ENCODE results near the gene PVALEF.

The PVALEF gene

DNA sequence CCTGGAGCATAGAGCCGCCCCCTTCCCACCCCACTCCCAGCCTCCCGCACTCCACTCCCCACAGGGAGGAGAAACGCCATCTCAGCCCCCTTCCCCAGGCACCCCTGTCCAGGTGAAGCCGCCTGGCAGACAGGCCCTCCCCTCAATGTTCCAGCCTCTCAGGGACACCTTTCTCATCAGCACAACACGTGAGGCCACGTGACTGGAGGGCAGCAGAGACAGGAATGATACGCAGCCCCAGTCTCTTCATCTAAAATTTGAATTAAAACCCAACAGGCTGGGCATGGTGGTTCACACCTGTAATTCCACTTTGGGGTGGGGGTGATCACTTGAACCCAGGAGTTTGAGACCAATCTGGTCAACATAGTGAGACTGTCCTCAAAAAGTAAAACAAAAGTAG lies 20.9 kb downstream of the PVALEF start:
- no peak for DNase-seq

DNA sequence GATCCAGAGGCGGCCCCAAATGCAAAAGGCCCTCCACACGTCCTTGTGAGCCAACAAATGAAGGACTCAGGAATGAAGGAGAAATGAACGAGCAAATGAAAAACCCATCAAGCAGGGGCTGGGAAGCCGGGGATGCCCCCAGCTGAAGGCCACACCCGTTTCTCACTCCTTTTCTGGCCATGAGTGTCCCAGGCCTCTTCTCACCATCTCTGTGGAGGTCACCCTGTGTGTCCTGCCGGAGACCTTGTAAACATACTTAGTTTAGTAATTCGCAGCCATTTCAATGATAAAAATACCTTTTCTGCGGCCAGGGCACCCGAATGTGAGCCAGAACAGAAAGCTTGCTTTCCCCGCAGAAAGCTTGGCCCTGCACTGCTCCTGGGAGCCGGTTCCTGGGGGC lies 21.8 kb downstream of the PVALEF start:
- no peak for DNase-seq

DNA sequence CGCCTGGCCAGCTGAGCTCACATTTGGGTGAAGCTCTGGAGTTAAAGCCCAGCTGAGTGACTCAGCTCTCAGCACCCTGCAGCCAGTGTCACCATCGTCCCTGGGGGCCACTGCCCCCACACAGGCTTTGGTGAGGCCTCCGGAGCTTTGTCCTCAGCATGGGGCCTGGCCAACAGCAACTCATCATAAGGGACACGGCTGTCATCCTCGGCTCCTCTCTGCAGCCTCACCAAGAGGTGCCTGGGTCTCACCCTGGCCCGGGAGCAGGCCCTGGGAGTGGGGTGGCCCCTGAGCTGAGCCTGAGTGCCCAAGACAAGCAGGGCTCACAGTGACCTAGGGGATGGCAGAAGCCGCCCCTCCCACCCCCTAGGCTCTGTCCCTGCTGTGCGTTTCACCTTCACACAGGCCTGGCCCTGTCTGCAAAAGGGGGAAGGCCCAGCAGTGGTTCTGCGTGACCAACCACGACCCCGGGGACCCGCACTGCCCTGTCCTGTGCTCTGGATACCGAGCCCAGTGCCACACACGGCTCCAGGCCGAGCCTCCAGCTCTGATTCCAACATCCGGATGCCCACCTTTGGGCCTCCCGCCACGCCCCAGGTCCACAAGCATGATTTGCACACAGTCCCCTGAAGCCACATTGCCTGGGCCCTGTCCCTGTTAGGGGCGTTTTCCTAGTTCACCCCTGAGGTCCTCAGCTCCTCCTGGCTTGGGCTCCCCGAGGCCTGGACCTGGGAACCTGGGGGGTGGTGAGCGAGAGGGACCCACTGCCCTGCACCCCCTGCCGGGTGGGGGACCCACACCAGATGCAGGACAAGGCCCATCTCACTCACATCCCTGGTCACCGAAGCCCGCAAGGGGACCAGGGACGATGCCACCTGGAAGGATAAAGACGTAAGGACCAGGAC lies 22.5 kb downstream of the PVALEF start:
- DNase-seq: no peak

DNA sequence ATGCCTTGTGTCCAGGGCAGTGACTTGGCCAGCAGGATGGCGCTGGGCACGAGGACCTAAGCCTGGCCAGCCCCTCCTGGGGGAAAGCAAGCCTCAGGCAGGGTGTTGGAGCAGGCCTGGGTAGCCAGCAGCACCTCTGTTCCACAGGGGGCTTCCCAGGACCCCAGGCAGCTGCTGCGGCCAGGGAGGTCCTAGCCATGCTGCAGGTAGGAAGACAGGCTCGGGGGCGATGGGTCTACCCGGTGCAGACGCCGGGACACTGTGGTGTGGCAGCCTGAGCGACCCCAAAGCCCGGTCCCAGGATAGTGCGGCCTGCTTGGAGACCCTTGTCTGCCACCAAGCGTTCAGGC lies 23.2 kb downstream of the PVALEF start:
- no peak for DNase-seq

DNA sequence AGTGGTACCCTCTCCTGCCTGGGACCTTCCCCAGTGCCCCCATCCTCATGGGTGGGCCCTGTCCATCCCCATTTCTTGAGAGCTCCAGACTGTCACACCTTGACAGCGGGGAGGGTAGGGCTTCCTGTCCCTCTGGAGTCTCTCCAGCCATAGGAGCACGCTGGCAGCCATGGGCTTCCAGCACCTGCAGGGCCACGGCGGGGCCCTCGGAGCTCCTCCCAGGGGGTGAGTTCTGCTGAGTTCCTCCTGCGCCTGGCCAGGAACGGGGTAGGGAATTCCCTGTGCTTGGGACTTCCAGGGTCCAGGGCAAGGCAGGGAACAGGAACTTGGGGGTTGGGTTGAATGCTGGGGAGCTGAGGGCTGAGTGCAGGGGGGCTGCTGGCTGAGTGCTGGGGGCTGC lies 23.7 kb downstream of the PVALEF start:
- DNase-seq: no peak

DNA sequence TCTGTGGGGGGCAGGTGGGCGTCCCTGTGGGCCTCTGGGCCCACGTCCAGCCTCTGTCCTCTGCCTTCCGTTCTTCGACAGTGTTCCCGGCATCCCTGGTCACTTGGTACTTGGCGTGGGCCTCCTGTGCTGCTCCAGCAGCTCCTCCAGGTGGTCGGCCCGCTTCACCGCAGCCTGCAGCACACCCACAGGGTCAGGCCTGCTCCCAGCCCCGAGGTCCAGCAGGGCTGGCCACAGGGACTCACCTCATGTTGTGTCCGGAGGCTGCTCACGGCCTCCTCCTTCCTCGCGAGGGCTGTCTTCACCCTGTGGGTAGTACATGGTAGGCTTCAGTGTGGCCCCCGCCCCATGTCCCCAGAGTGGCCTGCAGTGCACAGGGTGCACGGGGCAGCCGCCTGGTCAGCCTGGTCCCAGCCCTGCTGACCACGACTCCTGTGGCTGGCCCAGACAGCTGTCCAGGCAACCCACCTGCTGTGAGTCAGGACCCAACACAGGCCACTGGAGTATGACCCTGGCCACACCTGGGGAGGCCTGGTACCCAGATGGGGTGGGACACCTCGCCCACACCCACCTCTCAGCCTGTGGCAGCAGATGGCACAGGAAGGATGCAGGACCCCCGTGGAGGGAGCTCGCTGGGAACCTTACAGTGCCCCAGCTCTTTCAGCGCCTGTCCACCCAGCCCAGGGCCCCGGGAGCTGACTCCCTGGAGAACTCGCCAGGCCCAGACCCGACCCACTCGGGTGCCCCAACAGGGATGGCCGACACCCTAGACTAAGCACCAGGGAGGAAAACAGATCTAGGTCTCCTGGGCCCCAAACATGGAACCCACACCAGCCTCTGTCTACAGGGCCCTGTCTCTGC lies 24.6 kb downstream of the PVALEF start:
- no peak for DNase-seq

DNA sequence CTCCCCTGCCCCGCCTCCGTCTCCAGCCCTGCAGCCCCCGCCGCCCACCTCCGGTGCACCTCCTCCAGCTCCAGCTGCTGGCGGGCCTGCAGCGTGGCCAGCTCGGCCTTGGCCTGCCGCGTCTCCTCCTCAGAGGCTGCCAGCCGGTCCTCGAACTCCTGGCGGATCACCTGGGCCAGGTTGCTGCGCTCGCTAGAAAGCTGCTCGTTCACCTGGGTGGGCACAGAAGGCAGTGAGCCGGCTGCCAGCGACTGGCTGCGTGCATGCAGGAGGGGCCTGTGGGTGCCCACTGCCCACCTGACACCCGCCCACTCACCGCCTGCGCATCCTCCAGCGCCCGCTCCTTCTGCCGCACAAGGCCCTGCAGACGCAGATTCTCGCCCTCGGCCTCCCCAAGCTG lies 25.3 kb downstream of the PVALEF start:
- DNase-seq: no peak

DNA sequence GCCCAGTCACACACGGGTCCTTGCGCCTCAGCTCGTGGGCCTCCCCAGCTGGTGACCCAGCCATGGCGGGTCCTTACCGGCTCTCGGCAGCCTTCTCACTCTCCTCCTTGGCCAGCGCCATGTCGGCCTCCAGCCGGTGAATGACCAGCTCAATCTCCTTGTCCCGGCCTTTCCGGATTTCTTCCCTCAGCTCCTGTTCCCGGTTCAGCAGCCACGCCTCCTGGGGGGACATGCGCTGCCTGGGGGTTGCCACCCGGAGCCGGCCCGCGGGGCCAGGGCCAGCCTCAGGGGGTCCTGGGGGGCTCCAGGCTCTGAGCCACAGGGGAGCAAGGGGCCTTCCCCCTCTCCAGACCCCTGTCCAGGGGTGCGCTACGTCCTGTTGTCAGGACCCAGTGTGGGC lies 25.8 kb downstream of the PVALEF start:
- DNase-seq: no peak

DNA sequence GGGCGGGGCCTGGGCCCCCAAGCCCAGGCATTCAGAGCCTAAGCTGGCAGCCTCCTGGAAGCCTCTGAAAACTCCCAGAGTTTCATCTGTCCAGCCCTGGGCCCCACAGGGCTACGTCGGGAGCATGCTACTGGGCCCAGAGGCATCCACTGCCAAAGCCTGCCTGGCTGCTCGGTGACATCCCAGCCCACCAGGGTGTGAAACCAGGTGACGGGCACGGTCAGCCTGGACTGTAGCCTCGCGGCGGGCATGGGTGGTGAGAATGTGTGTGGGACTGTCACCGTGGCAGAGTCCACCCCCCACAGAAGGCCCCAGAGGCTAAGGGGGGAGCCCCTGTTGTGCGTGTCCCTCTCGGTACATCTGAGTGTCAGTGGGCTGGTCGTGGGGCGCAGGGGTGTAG lies 26.3 kb downstream of the PVALEF start:
- no peak for DNase-seq

DNA sequence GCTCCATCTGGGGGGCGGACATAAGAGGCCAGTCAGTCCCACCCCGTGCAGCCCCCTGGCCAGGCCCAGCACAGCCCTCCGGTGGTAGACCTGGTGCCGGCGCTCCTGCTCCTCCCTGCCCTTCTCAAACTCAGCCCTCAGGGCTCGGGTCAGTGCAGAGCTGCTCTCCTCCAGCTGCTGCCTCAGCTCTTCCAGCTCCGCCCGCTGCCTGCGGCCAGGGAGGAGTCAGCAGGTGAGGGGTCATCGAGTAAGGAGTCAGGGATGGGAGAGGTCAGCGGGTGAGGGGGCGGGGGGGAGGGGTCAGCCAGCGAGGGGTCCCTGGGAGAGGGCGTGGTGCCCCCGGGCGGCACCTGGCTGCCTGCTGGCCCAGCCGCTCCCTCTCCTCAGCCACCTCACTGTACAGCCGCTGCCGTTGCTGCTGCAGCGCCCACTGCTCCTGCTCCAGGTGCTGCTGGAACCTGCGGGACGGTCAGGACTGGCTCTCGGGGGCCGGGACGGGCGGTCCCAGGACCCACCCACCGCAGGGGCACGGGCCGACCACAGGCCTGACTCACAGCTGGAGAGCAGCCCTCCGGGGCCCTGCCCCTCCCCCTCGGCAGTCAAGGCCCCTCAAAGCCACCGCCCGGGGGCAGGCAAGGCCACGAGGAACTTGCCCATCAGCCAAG lies 27.2 kb downstream of the PVALEF start:
- no peak for DNase-seq

DNA sequence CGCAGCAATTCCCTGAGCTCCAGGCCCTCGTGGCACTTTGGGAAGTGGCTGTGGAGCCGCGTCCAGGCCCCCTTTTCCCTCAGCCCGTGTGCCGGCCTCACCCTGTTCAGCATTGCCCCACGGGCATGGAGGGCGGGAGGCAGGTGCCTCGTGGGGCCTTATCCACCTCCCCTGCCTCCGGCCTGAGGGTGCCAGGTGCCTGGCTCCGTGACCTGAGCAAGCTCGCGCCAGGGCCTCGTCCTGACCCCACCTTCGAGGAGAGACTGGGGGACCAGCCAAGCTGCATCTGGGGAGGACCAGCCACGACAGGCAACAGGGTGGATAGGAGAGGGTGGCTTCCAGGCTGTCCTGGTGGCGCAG lies 27.7 kb downstream of the PVALEF start:
- DNase-seq: no peak

DNA sequence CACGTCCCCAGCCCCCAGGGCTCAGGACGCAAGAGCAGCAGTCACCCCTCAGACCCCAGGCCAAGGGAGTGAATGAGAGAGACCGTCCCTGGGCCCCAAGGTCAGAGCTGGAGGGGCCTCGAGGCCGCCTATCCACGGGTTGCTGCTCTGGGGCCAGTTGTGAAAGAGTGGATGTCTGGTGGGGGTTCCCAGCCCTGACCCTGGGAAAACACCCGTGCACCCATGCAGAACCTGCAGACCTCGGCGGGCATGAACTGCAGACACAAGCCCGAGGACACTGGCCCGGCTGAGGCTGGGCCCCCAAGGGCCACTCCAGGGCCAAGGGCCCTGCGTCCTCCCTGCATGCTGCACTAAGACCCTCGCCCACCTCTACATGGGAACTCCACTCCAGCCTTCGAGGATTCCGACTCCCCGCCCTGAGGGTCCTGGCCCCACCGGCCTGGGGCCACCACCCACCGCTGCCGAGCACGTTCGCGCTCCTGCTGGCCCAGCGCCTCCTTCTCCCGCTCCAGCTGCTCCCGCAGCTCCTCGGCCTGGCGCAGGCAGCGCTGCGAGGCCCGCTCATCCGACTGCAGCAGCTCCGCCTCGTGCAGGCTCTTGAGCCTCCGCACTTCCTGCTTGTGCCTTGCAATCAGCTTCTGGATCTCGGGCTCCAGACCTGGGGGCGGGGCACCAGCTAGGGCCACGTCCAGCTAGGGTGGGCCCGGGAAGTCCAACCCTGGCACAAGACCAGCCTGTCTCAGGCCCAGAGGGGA lies 28.3 kb downstream of the PVALEF start:
- no peak for DNase-seq

DNA sequence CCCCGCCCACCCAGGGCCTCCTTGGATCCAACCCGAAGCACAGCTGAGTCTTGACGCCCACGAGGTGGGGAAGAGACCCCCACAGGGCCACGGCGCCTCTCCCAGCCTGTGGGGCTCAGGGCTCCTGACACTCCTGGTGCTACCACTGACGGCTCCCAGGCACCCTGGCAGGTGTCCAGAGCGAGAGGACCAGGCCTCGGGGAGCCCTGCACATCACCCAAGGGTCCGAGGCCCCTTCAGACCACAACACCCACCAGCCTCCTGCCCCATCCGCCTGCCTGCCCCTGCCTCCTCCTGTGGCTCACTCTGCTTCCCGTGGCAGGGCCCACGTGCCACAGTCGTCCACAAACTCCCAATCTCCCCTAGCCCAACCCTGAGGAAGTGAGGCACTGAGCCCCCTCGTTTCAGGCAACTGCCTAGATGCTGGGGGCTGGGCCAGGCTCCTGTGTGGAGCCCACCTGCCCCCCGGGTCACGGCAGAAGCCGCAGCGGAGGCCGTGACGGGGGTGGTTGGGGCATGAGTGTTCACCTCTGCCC lies 29.0 kb downstream of the PVALEF start:
- no peak for DNase-seq

DNA sequence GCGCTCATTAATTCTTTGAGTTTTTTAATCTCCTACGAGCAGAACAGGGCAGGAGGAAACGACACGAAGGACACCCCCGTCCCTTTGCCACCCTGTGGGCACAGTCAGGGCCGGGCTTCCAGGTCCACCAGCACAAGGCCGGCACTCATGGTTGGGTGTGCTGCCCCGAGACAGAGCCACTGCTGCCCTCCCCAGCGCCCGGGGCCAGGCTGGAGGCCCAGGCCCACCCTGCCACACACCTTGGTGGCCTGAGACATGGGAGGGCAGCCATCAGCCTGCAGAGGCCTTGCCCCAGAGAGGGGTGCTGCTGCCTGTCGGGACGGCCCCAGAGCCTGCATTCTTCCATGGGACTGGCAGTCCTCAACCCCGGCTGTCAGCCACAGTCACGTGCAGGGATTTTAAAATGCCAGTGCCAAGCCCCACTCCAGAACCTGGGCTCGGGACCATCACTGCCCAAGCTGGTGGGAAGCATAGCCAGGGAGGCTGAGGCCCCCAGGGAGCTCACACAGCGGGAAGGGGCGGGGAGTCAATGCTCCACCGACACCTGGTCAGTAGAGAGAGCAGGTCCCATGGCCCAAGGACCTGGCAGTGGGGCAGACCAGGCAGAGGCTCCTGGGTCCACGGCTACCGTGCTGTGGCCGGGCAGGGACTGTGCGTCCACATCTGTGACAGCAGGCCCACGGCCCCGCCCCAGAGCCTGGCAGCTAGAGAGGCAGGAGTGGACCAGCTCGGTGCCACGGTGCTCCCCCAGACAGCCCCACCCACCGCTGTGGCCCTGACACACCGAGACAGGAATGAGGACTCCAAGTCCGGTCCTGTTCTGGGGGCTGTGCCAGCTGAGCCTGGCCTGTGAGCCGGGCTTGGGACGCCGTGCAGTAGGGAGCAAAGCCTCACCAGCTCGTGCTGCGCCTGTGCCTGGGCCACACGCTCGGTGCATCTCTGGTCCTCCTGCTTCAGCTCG lies 29.9 kb downstream of the PVALEF start:
- DNase-seq: no peak

DNA sequence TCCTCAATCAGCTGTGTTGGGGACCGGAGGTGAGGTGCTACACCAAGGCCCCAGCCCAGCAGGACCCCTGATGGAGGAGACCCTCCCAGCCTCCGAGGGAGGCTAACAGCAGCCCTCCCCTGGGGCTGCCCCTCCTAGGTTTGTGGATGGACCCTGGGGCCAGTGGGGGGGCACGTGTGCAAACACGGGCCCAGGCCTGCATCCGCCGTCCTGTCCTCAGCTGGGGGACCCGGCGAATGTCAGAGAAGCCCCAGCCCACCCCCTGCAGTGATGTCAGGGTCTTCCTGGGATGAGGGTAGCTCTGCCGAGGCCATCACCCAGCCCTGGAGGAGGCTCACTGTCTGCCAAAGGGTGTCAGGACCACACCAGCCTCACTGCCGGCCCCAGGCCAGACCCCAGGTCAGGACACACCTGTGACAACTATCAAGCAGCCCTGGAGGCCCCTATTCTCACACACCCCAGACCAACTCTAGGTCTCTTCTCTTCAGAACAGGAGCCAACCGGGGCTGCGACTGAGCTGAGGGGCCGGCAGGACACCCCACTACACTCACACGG lies 30.7 kb downstream of the PVALEF start:
- DNase-seq: no peak

DNA sequence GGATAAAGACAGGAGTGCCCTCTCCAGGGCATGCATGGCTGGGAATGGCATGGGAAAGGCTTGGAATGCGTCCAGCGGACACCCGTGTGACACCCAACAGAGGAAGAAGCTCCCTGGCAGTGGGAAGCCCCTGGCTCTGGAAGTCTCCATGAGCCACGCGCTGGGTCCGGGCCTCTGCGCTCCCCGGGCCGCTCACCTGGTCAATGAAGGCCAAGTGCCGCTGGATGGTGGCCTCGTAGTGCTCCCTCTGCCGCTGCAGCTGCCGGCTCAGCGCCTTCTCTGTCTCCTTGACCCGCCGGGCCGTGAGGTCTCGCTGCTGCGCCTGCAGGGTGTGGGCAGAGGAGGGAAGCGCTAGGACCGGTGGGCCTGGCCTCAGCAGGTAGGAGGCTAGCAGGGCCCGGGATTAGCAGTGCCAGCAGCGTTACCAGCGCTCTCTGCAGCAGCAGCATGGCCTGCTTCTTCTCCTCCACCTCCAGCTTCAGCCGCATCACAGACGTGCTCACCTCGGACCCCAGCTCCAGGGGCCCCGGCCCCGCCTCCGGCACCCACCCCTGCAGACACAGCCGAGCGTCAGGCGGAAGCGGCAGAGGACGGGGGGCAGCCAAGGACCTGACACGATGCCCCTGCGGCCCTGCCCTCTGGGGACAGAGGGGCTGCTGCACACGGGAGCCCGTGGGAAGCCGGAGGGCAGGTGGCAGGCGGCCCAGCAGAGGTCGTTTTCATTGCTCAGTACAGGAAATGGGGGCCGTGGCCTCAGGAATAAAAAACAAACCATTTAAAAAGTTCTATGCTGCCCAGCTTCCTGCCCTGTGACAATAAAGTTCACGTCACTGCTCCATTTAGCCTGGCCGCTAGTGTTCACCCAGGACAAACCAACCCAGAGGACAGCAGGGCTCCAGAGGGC lies 31.4 kb downstream of the PVALEF start:
- DNase-seq: no peak

DNA sequence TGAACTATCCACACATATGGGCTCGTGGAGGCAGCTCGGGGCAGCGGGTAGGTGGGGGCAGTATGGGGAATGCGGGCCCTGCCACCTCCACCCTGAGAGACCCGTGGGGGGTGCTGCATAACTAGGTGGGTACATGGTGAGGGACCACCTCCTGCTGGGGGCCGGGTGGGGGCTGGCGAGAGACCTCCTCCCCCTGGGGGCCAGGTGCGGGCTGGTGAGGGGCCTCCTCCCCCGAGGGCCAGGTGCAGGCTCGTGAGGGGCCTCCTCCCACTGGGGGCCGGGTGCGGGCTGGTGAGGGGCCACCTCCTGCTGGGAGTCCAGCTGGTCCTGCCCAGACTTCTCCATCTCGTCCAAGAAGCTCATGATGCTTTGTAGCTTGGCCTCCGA lies 32.1 kb downstream of the PVALEF start:
- no peak for DNase-seq

DNA sequence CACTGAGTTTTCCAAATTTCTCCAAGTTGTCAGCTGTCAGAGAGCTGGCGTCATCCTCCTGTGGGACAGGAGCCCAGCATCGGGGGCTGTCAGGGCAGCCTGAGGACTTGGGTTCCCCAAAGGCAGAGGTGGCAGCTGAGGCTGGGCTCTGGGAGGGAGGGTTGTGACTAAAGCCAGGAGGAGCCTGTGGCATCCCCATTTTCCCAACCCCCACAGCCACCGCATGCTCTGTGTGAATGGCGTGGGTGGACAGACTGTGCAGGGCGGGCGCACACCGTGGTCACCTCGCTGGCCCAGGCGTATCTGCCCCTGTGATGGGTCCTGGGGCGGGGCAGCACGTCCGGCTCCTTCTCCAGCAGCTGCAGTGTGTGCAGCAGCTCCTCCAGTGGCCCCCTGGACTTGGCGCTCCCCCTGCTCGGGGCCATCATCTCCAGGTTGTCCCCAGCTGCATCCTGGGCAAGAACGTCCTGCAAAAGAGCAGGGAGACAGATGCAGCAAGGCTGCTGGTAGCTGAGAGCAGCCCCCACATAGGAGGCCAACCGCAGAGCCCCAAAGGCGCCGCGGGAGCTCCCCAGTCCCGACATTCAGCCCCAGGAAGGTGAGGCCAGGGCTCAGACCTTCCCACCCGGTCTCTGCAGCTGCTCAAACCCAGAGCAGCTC lies 32.7 kb downstream of the PVALEF start:
- DNase-seq: no peak

DNA sequence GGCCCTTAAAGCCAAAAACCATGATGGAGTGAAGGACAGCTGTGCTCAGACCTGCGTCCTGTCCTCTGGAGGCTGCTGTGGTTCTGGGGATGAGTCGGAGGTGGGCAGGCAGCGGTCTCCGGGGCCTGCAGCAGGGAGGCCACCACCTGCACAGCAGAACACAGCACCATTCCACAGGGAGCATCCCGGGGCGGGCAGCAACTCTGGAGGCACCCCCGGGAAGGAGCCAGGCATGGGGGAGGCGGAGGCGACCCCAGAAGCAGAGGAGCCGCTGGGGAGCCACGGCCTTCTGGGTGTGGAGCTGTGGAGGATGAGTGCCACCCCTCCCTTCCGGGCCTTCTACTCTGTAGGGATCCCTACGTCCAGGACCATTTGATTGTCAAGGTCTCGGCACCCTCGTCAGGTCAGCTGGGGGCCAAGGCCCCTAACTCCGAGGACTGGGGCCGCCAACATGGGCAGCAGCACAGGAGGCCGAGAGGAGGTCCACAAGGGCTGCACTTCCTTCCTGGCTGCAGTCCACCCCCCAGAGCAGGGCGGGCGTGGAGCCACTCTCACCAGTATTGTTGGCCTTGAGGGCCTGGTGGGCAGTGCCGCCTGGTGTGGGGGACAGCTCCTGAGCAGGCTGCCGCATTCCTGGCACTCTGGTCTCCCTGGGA lies 33.6 kb downstream of the PVALEF start:
- DNase-seq: no peak
